ENCODE data around the gene CYBA.

GRCh38 chr16:88667461-88667860, 16.6 kb upstream of the CYBA start:
- no peak for TF ChIP-seq POLR2A (IDR thresholded peaks at IDR 0.05; ENCODE audit: low read length)
- TF ChIP-seq GATA1 (IDR thresholded peaks at IDR 0.05; ENCODE audit: low read depth, low read length): no peak
